ENCODE measurements around the gene CRK.
"Not testable (repeated sequence)": the region's sequence is repeated elsewhere in the genome, so short reads cannot be mapped to it uniquely, and the experiment has no call there.

The CRK gene

GRCh38 chr17:1464186-1464585 lies 8.2 kb upstream of the CRK start:
- DNase-seq (ENCODE audit: low read depth), result no peak
- no peak for TF ChIP-seq CTCF (IDR thresholded peaks at IDR 0.05; ENCODE audit: control insufficient read depth, extremely low read depth, insufficient read depth)
- no peak overlapping the region for H3K4me3 ChIP-seq (ENCODE audit: low read depth, low read length)

GRCh38 chr17:1462164-1463112 lies 6.4 kb upstream of the CRK start:
- H3K4me3 ChIP-seq (ENCODE audit: low read depth, low read length), result no peak overlapping the region
- no peak for DNase-seq (ENCODE audit: low read depth)
- TF ChIP-seq CTCF (IDR thresholded peaks at IDR 0.05; ENCODE audit: control insufficient read depth, extremely low read depth, insufficient read depth), result no peak

- no peak overlapping the region for H3K4me3 ChIP-seq (ENCODE audit: low read depth, low read length)
- no peak for TF ChIP-seq CTCF (IDR thresholded peaks at IDR 0.05; ENCODE audit: control insufficient read depth, extremely low read depth, insufficient read depth)
- no peak for DNase-seq (ENCODE audit: low read depth)
Measured at GRCh38 chr17:1461198-1461944, 5.3 kb upstream of the CRK start.

- no peak for TF ChIP-seq CTCF (IDR thresholded peaks at IDR 0.05; ENCODE audit: control insufficient read depth, extremely low read depth, insufficient read depth)
- peak; percentile 87 for DNase-seq (ENCODE audit: low read depth)
- H3K4me3 ChIP-seq (ENCODE audit: low read depth, low read length), result no peak overlapping the region
Measured at GRCh38 chr17:1460233-1460632, 4.2 kb upstream of the CRK start.

GRCh38 chr17:1455291-1455796 lies 688 bp downstream of the CRK start:
- peak; percentile 41 for DNase-seq (ENCODE audit: low read depth)
- peak; percentile 41 for TF ChIP-seq CTCF (IDR thresholded peaks at IDR 0.05; ENCODE audit: control insufficient read depth, extremely low read depth, insufficient read depth)
- H3K4me3 ChIP-seq (ENCODE audit: low read depth, low read length), result peak overlapping the region; percentile 89

GRCh38 chr17:1454541-1454940 lies 1.5 kb downstream of the CRK start:
- DNase-seq (ENCODE audit: low read depth), result no peak
- no peak for TF ChIP-seq CTCF (IDR thresholded peaks at IDR 0.05; ENCODE audit: control insufficient read depth, extremely low read depth, insufficient read depth)
- peak overlapping the region; percentile 89 for H3K4me3 ChIP-seq (ENCODE audit: low read depth, low read length)

- not testable (repeated sequence) for H3K4me3 ChIP-seq (ENCODE audit: low read depth, low read length); DNase-seq (ENCODE audit: low read depth)
Measured at GRCh38 chr17:1453694-1454093, 2.3 kb downstream of the CRK start.

Data from LNCaP clone FGC (cell line).